IMR-90 (cell line): Measurements from ENCODE around the gene HES4. TPM values are rescaled to one million over a fixed set of nuclear protein-coding genes. Genes with fewer than 3 reads are reported as not detected.

Source experiments
- ATAC-seq: fragments of 200-7000 bp; cut with Tn5 transposase; 2 replicates; pipeline ENCODE4 v1.9.1; 2020; ENCODE audit warnings: low read depth, mild to moderate bottlenecking, moderate library complexity
- BruUV-seq: library from RNA; stranded (reverse); fragments of 400-500 nt; replicated peaks from 2 replicates; lab custom pipeline; 2021; lab: Mats Ljungman, UMichigan
- CTCF ChIA-PET: fragments of 300-600 bp; formaldehyde crosslinking; extraction: SDS; loops from one replicate; lab custom pipeline; 2021; ENCODE audit warnings: antibody characterized with exemption; lab: Yijun Ruan, JAX
- POLR2A ChIA-PET: fragments of 300-600 bp; sonication (Branson Sonifier 250); formaldehyde crosslinking; loops from one replicate; lab custom pipeline; 2022; ENCODE audit warnings: antibody characterized with exemption; ENCODE audit not compliant: unreplicated experiment; lab: Charles Lee
- DNase-seq: peaks from one replicate; pipeline ENCODE4 v3.0.0; 2013
- H2AFZ ChIP-seq: replicated peaks from 2 replicates; pipeline ENCODE3; 2013; ENCODE audit warnings: low read length, mild to moderate bottlenecking; ENCODE audit not compliant: poor library complexity
- H2AK5ac ChIP-seq: 2 replicates; pipeline ENCODE4 v1.6.1; 2013; ENCODE audit warnings: low read depth, low read length, inconsistent platforms
- H2AK9ac ChIP-seq: replicated peaks from 2 replicates; pipeline ENCODE3; 2013; ENCODE audit warnings: mild to moderate bottlenecking, low read depth, low read length, moderate library complexity; ENCODE audit not compliant: poor library complexity
- H2BK120ac ChIP-seq: 2 replicates; pipeline ENCODE4 v1.6.1; 2013; ENCODE audit warnings: low read depth, low read length, inconsistent platforms
- H2BK15ac ChIP-seq: 3 replicates; pipeline ENCODE4 v1.6.1; 2013; ENCODE audit warnings: low read depth, low read length, inconsistent platforms
- H2BK20ac ChIP-seq: 2 replicates; pipeline ENCODE4 v1.6.1; 2013; ENCODE audit warnings: low read depth, mild to moderate bottlenecking, inconsistent platforms, low read length, moderate library complexity
- H2BK5ac ChIP-seq: 2 replicates; pipeline ENCODE4 v1.6.1; 2013; ENCODE audit warnings: mild to moderate bottlenecking, low read depth, low read length, inconsistent platforms; ENCODE audit not compliant: poor library complexity, severe bottlenecking
- H3K14ac ChIP-seq: replicated peaks from 2 replicates; pipeline ENCODE4 v1.6.1; 2013; ENCODE audit warnings: low read depth, low read length, inconsistent platforms
- H3K18ac ChIP-seq: 2 replicates; pipeline ENCODE4 v1.6.1; 2013; ENCODE audit warnings: low read depth, low read length, control low read depth
- H3K23ac ChIP-seq: 2 replicates; pipeline ENCODE4 v1.6.1; 2013; ENCODE audit warnings: low read depth, low read length, inconsistent platforms
- H3K27ac ChIP-seq: 2 replicates; pipeline ENCODE4 v1.5.1; 2013; ENCODE audit warnings: mild to moderate bottlenecking, control low read depth, low read length; ENCODE audit not compliant: insufficient read depth
- H3K27me3 ChIP-seq: 2 replicates; pipeline ENCODE4 v1.6.1; 2013; ENCODE audit warnings: low read length; ENCODE audit not compliant: control insufficient read depth, insufficient read depth
- H3K36me3 ChIP-seq: 2 replicates; pipeline ENCODE4 v1.6.1; 2013; ENCODE audit warnings: low read length, mixed read lengths; ENCODE audit not compliant: control insufficient read depth, insufficient read depth
- H3K4ac ChIP-seq: 2 replicates; pipeline ENCODE4 v1.6.1; 2013; ENCODE audit warnings: low read depth, low read length, inconsistent platforms
- H3K4me1 ChIP-seq: 2 replicates; pipeline ENCODE4 v1.6.1; 2013; ENCODE audit warnings: low read length, mixed read lengths; ENCODE audit not compliant: control insufficient read depth, insufficient read depth
- H3K4me2 ChIP-seq: 2 replicates; pipeline ENCODE4 v1.6.1; 2013; ENCODE audit warnings: low read depth, mild to moderate bottlenecking, control low read depth, low read length, moderate library complexity
- H3K4me3 ChIP-seq: 2 replicates; pipeline ENCODE4 v1.5.1; 2013; ENCODE audit warnings: low read depth, mild to moderate bottlenecking, control low read depth, low read length, moderate library complexity; ENCODE audit not compliant: insufficient read depth
- H3K56ac ChIP-seq: 2 replicates; pipeline ENCODE4 v1.6.1; 2013; ENCODE audit warnings: low read length, inconsistent platforms; ENCODE audit not compliant: insufficient read depth; ENCODE audit errors: extremely low read depth
- H3K79me1 ChIP-seq, 2 experiments: 2 replicates each; pipeline ENCODE4 v1.6.1; 2013; ENCODE audit warnings: low read length in 2 of 2, inconsistent platforms in 1 of 2, low read depth in 1 of 2
- H3K9ac ChIP-seq: 2 replicates; pipeline ENCODE4 v1.6.1; 2013; ENCODE audit warnings: low read depth, low read length, control low read depth
- H3K9me1 ChIP-seq: 2 replicates; pipeline ENCODE4 v1.6.1; 2013; ENCODE audit warnings: low read length, inconsistent platforms; ENCODE audit not compliant: insufficient read depth
- H3K9me3 ChIP-seq: 2 replicates; pipeline ENCODE4 v1.6.1; 2013; ENCODE audit warnings: low read length; ENCODE audit not compliant: control insufficient read depth, insufficient read depth
- H4K20me1 ChIP-seq: 2 replicates; pipeline ENCODE4 v1.6.1; 2013; ENCODE audit warnings: low read length, inconsistent platforms; ENCODE audit not compliant: insufficient read depth
- H4K5ac ChIP-seq: 2 replicates; pipeline ENCODE4 v1.6.1; 2013; ENCODE audit warnings: mild to moderate bottlenecking, low read depth, low read length, control low read depth
- H4K8ac ChIP-seq, 2 experiments: 2 replicates each; pipeline ENCODE4 v1.6.1; 2013; ENCODE audit warnings: low read depth in 2 of 2, low read length in 2 of 2, control low read depth in 1 of 2, inconsistent platforms in 1 of 2
- H4K91ac ChIP-seq: 2 replicates; pipeline ENCODE4 v1.6.1; 2013; ENCODE audit warnings: low read depth, low read length, inconsistent platforms; ENCODE audit not compliant: insufficient read depth
- BHLHE40 ChIP-seq: fragments of 150-350 bp; IDR thresholded peaks from 2 replicates; pipeline ENCODE4 v1.6.1; 2016; ENCODE audit warnings: mild to moderate bottlenecking, low read depth, low read length
- CEBPB ChIP-seq: IDR thresholded peaks from 2 replicates; pipeline ENCODE4 v1.6.1; 2012; ENCODE audit warnings: low read depth, low read length, improper control_type of control experiment
- CHD1 ChIP-seq: IDR thresholded peaks from 2 replicates; pipeline ENCODE4 v1.6.1; 2012; ENCODE audit warnings: low read depth, low read length, improper control_type of control experiment
- FOS ChIP-seq: fragments of 150-350 bp; IDR thresholded peaks from 2 replicates; pipeline ENCODE4 v1.6.1; 2016; ENCODE audit warnings: low read depth, low read length
- MAFK ChIP-seq: IDR thresholded peaks from 2 replicates; pipeline ENCODE4 v1.6.1; 2012; ENCODE audit warnings: low read depth, low read length, improper control_type of control experiment
- MXI1 ChIP-seq: IDR thresholded peaks from 2 replicates; pipeline ENCODE4 v1.6.1; 2012; ENCODE audit warnings: low read depth, mild to moderate bottlenecking, low read length, moderate library complexity, borderline replicate concordance
- NFE2L2 ChIP-seq: fragments of 150-350 bp; IDR thresholded peaks from 2 replicates; pipeline ENCODE4 v1.6.1; 2016; ENCODE audit warnings: low read depth, mild to moderate bottlenecking, low read length
- POLR2A ChIP-seq: IDR thresholded peaks from 2 replicates; pipeline ENCODE4 v1.6.1; 2012; ENCODE audit warnings: mild to moderate bottlenecking, low read depth, low read length
- RAD21 ChIP-seq: IDR thresholded peaks from 2 replicates; pipeline ENCODE4 v1.6.1; 2012; ENCODE audit warnings: low read length, improper control_type of control experiment
- RCOR1 ChIP-seq: IDR thresholded peaks from 2 replicates; pipeline ENCODE4 v1.6.1; 2012; ENCODE audit warnings: mild to moderate bottlenecking, low read length, improper control_type of control experiment; ENCODE audit not compliant: insufficient replicate concordance
- RFX5 ChIP-seq: IDR thresholded peaks from 2 replicates; pipeline ENCODE4 v1.8.0; 2012; ENCODE audit warnings: low read depth, mild to moderate bottlenecking, low read length, moderate library complexity
- WGBS, 2 experiments: methylation state at CpG; one replicate each; pipeline versions ENCODE4 v1.1.5 to v1.1.7; 2013; ENCODE audit warnings: missing lambda C conversion rate in 2 of 2; ENCODE audit not compliant: insufficient read length in 1 of 2; ENCODE audit errors: extremely low coverage in 2 of 2; 5-methylcytosine and 5-hydroxymethylcytosine counted together
- dilution Hi-C: fragments of 300-500 bp; cut with HindIII; formaldehyde crosslinking; loops from one replicate; pipeline ENCODE4 v1.14.3; 2018; ENCODE audit warnings: low sequenced_read_pairs; ENCODE audit not compliant: unreplicated experiment
- in situ Hi-C: fragments of 300-500 bp; cut with MboI; formaldehyde crosslinking; loops from 3 replicates; pipeline ENCODE4 v1.14.3; 2019; ENCODE audit warnings: low sequenced_read_pairs, inconsistent platforms, mixed read lengths
- intact Hi-C: fragments of 100-400 bp; cut with micrococcal nuclease; formaldehyde crosslinking; loops from 2 replicates; pipeline ENCODE4 v1.10.0; 2022
- polyA plus RNA-seq, 3 experiments: library from polyadenylated mRNA; depleted of rRNA; stranded (reverse); fragments of >200 nt; gene quantifications; 2 replicates each; pipeline ENCODE4 v1.2.3, GENCODE V29; 2012; ENCODE audit warnings: low replicate concordance in 1 of 3
- total RNA-seq: library from RNA; depleted of rRNA; stranded (reverse); fragments of >200 nt; gene quantifications from 2 replicates; pipeline ENCODE4 v1.2.3, GENCODE V29; 2012
- TF ChIP-seq, protein P1 (sequence below): fragments of 150-350 bp; IDR thresholded peaks from 2 replicates; pipeline ENCODE4 v1.6.1; 2017; ENCODE audit warnings: mild to moderate bottlenecking, antibody characterized with exemption, low read length, low read depth
- TF ChIP-seq, protein P2 (sequence below): conservative IDR thresholded peaks from 2 replicates; pipeline ENCODE4 v1.5.1; 2012; ENCODE audit warnings: mild to moderate bottlenecking, low read depth, low read length, improper control_type of control experiment
- TF ChIP-seq, protein P3 (sequence below): fragments of 150-350 bp; IDR thresholded peaks from 2 replicates; pipeline ENCODE4 v1.6.1; 2016; ENCODE audit warnings: low read depth, mild to moderate bottlenecking, low read length, moderate library complexity, borderline replicate concordance

The HES4 gene
- total and polyA plus RNA-seq, 2 of the 4 experiments (the other 2 are of a cell fraction) = 1.4 to 11.7 TPM

DNA sequence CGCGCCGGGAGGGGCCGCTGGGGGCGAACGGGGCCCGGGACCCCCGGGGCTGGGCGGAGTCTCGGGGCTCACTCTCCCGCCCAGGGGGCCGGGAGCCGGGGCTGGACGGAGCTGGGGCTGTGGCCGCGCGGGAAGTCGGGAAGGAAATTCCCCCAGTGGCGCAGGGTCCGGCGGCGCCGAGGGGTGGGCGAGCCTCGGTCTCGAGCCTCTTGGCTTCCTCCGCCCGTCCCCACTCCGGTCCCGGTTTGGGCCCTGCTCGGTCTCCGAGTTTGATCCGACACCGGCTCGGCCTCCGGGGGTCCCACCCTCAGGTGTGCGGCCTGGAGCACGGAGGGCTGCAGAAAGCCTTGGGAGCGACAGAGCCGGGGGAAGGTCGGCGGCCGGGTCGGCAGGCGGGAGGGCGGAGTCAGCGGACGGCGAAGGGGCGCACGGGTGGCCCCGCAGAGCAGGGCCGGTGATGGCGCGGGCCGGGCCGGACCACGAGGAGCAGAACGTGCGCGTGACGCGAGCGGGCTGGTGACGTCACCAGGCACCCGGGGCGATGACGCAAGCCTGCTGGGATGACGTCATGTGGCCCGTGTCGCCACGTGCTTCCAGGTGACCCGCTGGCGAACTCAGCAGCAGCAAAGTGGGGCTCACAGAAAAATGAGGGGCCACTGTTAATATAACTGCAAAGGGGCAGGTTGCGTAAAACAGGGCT, 610 bp upstream of the HES4 start:
- peak overlapping the region; percentile 29; the same call in 1 of the 2 replicates for H3K23ac ChIP-seq
- no peak overlapping the region; the same call in 2 of the 3 replicates for H2BK15ac ChIP-seq
- peak overlapping the region; percentile 89 for H2AFZ ChIP-seq
- WGBS, 2 experiments = 1% methylated on average over 58 of the region's 75 CpGs; no CpG with 5 or more reads in 1 of the 2 experiments
- DNase-seq (peak; percentile 89), ATAC-seq (peak; percentile 70)
- H3K4me1 ChIP-seq = peaks cover 10% of the 10 kb centered on the region
- H3K36me3 ChIP-seq = no peaks in the 10 kb centered on the region
- H3K9ac ChIP-seq = peak overlapping the region; percentile 59
- H3K9me3 ChIP-seq = no peaks in the 10 kb centered on the region
- H3K9me1 ChIP-seq = no peaks in the 10 kb centered on the region
- ChIA-PET POLR2A (no interaction called here), CTCF (interaction anchor here (1.0 kb wide), 1 partner anchor 13 kb away, joined by 3 read pairs; the partner anchor contains the start of gene ISG15)
- H3K79me1 ChIP-seq = peaks cover 9 to 35% of the 10 kb centered on the region in 2 experiments; a peak in 3 of 4 replicates
- in situ Hi-C loops = no loop called here
- H3K4ac ChIP-seq = peak overlapping the region; percentile 88
- intact Hi-C loops = loop anchor here (5.0 kb wide), 1 partner anchor 57 kb away; no protein-coding TSS in a partner anchor
- H2BK5ac ChIP-seq = peak overlapping the region; percentile 42
- dilution Hi-C loops = no loop called here
- no TSS peak for BruUV-seq
- H3K27me3 ChIP-seq = no peaks in the 10 kb centered on the region
- H4K5ac ChIP-seq = peak overlapping the region; percentile 21
- peak overlapping the region; percentile 94 for H2AK9ac ChIP-seq
- H3K56ac ChIP-seq = no peak overlapping the region; the same call in 1 of the 2 replicates
- H3K27ac ChIP-seq = peak overlapping the region; percentile 84
- H2BK120ac ChIP-seq = peak overlapping the region; percentile 48; the same call in 1 of the 2 replicates
- peak overlapping the region; percentile 59 for H3K4me3 ChIP-seq
- no peak overlapping the region for H2BK20ac ChIP-seq
- H3K4me2 ChIP-seq = peak overlapping the region; percentile 68
- peak overlapping the region; percentile 8 for H2AK5ac ChIP-seq
- peak overlapping the region; percentile 18 for H3K14ac ChIP-seq
- peak overlapping the region; percentile 69 for H4K91ac ChIP-seq
- peak overlapping the region; percentile 7; the same call in 1 of the 2 replicates for H3K18ac ChIP-seq
- H4K8ac ChIP-seq = peak overlapping the region; percentile 51 to 85
- peaks cover 9% of the 10 kb centered on the region for H4K20me1 ChIP-seq
- TF ChIP-seq, protein P1, sequence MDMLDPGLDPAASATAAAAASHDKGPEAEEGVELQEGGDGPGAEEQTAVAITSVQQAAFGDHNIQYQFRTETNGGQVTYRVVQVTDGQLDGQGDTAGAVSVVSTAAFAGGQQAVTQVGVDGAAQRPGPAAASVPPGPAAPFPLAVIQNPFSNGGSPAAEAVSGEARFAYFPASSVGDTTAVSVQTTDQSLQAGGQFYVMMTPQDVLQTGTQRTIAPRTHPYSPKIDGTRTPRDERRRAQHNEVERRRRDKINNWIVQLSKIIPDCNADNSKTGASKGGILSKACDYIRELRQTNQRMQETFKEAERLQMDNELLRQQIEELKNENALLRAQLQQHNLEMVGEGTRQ = peak; percentile 86
- TF ChIP-seq, protein P2, sequence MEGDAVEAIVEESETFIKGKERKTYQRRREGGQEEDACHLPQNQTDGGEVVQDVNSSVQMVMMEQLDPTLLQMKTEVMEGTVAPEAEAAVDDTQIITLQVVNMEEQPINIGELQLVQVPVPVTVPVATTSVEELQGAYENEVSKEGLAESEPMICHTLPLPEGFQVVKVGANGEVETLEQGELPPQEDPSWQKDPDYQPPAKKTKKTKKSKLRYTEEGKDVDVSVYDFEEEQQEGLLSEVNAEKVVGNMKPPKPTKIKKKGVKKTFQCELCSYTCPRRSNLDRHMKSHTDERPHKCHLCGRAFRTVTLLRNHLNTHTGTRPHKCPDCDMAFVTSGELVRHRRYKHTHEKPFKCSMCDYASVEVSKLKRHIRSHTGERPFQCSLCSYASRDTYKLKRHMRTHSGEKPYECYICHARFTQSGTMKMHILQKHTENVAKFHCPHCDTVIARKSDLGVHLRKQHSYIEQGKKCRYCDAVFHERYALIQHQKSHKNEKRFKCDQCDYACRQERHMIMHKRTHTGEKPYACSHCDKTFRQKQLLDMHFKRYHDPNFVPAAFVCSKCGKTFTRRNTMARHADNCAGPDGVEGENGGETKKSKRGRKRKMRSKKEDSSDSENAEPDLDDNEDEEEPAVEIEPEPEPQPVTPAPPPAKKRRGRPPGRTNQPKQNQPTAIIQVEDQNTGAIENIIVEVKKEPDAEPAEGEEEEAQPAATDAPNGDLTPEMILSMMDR = 0 out of 2 replicates have a peak, but pooled peaks have one; percentile 11
- peak; percentile 2; the same call in 1 of the 2 replicates for TF ChIP-seq POLR2A
- TF ChIP-seq, protein P3, sequence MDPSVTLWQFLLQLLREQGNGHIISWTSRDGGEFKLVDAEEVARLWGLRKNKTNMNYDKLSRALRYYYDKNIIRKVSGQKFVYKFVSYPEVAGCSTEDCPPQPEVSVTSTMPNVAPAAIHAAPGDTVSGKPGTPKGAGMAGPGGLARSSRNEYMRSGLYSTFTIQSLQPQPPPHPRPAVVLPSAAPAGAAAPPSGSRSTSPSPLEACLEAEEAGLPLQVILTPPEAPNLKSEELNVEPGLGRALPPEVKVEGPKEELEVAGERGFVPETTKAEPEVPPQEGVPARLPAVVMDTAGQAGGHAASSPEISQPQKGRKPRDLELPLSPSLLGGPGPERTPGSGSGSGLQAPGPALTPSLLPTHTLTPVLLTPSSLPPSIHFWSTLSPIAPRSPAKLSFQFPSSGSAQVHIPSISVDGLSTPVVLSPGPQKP = no peak
- no peak for TF ChIP-seq RAD21
- TF ChIP-seq MXI1 = peak; percentile 78; the same call in 1 of the 2 replicates
- peak; percentile 21 for TF ChIP-seq RCOR1
- TF ChIP-seq MAFK = no peak
- peak; percentile 100 for TF ChIP-seq BHLHE40
- no peak for TF ChIP-seq RFX5
- TF ChIP-seq NFE2L2 = no peak; the same call in 1 of the 2 replicates
- peak; percentile 96 for TF ChIP-seq FOS
- peak; percentile 36; the same call in 1 of the 2 replicates for TF ChIP-seq CHD1
- TF ChIP-seq CEBPB = peak; percentile 98
